Activated naive CD4-positive, alpha-beta T cell treated with Interleukin-2 at 50 U/mL for 16 hours (primary cell): Measurements from ENCODE around the gene C3.
A peak's percentile ranks its signal among the peaks of the same experiment; 100 is the strongest.

Experiments
- DNase-seq: peaks from one replicate; pipeline ENCODE4 v3.0.0-alpha.2; 2020

Gene C3

GRCh38 chr19:6730153-6730804, 9.8 kb upstream of the C3 start:
- peak; percentile 28 for DNase-seq

- no peak for DNase-seq
Observed at GRCh38 chr19:6729573-6730152, 9.2 kb upstream of the C3 start.

GRCh38 chr19:6728346-6728745, 7.9 kb upstream of the C3 start:
- DNase-seq: no peak

- DNase-seq: no peak
Observed at GRCh38 chr19:6725513-6726231, 5.2 kb upstream of the C3 start.

- no peak for DNase-seq
Observed at GRCh38 chr19:6724631-6725492, 4.4 kb upstream of the C3 start.

GRCh38 chr19:6723738-6724137, 3.3 kb upstream of the C3 start:
- no peak for DNase-seq

GRCh38 chr19:6723108-6723618, 2.7 kb upstream of the C3 start:
- no peak for DNase-seq

GRCh38 chr19:6721773-6722172, 1.3 kb upstream of the C3 start:
- DNase-seq: no peak

GRCh38 chr19:6721138-6721474, 656 bp upstream of the C3 start:
- no peak for DNase-seq

- DNase-seq: no peak
Observed at GRCh38 chr19:6719992-6720368, 470 bp downstream of the C3 start.

GRCh38 chr19:6719540-6719861, 949 bp downstream of the C3 start:
- DNase-seq: no peak

- DNase-seq: peak; percentile 25
Observed at GRCh38 chr19:6718741-6719539, 1.5 kb downstream of the C3 start.

GRCh38 chr19:6718111-6718740, 2.2 kb downstream of the C3 start:
- no peak for DNase-seq

- DNase-seq: no peak
Observed at GRCh38 chr19:6717441-6717971, 2.9 kb downstream of the C3 start.

- no peak for DNase-seq
Observed at GRCh38 chr19:6717036-6717435, 3.4 kb downstream of the C3 start.

GRCh38 chr19:6716610-6716970, 3.9 kb downstream of the C3 start:
- no peak for DNase-seq

GRCh38 chr19:6714749-6715555, 5.5 kb downstream of the C3 start:
- DNase-seq: no peak

- DNase-seq: no peak
Observed at GRCh38 chr19:6713773-6714692, 6.4 kb downstream of the C3 start.

GRCh38 chr19:6712692-6713670, 7.5 kb downstream of the C3 start:
- DNase-seq: no peak
